Upper lobe of left lung (tissue), 6 donors: Measurements from ENCODE around the gene PPP3R1. TPM values are rescaled to one million over a fixed set of nuclear protein-coding genes. Genes with fewer than 3 reads are reported as not detected.
A peak's percentile ranks its signal among the peaks of the same experiment; 100 is the strongest.

ENCODE experiments used
- ATAC-seq, 2 donors: fragments of 200-7000 bp; cut with Tn5 transposase; one replicate each; pipeline ENCODE4 v1.9.1; 2022; ENCODE audit warnings: mild to moderate bottlenecking in 2 of 2, moderate library complexity in 2 of 2; ENCODE audit not compliant: low FRiP score in 2 of 2
- DNase-seq, 2 donors: peaks; one replicate each; pipeline ENCODE4 v3.0.0-alpha.2; 2019 to 2020
- H3K27ac ChIP-seq, 4 donors: fragments of 200-600 bp; sonication (generic); one replicate each; pipeline ENCODE4 v1.5.1; 2016 to 2019
- H3K27me3 ChIP-seq, 4 donors: fragments of 200-600 bp; sonication (generic); one replicate each; pipeline ENCODE4 v1.5.1; 2017 to 2019
- H3K36me3 ChIP-seq, 4 donors: fragments of 200-600 bp; sonication (generic); one replicate each; pipeline ENCODE4 v1.5.1; 2016 to 2019
- H3K4me1 ChIP-seq, 4 donors: fragments of 200-600 bp; sonication (generic); one replicate each; pipeline ENCODE4 v1.5.1; 2018 to 2019
- H3K4me3 ChIP-seq, 4 donors: fragments of 200-600 bp; sonication (generic); one replicate each; pipeline ENCODE4 v1.5.1; 2017 to 2019; ENCODE audit warnings: mild to moderate bottlenecking in 2 of 4, moderate library complexity in 1 of 4
- H3K9me3 ChIP-seq, 4 donors: fragments of 200-600 bp; sonication (generic); one replicate each; pipeline ENCODE4 v1.5.1; 2018 to 2019
- EP300 ChIP-seq, 4 donors: sonication (generic); formaldehyde crosslinking; IDR thresholded peaks; one replicate each; pipeline ENCODE4 v1.5.1; 2017; ENCODE audit warnings: antibody characterized with exemption in 4 of 4, control low read depth in 2 of 4
- POLR2A ChIP-seq, 4 donors: fragments of 450-650 bp; IDR thresholded peaks; one replicate each; pipeline ENCODE4 v1.5.1; 2016 to 2017; ENCODE audit warnings: antibody characterized with exemption in 4 of 4, mild to moderate bottlenecking in 2 of 4
- POLR2AphosphoS5 ChIP-seq, 2 donors: sonication (generic); formaldehyde crosslinking; IDR thresholded peaks; one replicate each; pipeline ENCODE4 v1.5.1; 2017; ENCODE audit warnings: antibody characterized with exemption in 2 of 2
- WGBS, 2 donors: methylation state at CpG; one replicate each; pipeline ENCODE4 v1.1.5; 2017 to 2018; 5-methylcytosine and 5-hydroxymethylcytosine counted together
- total RNA-seq, 6 donors: library from RNA; depleted of rRNA in 4 of 6; stranded (reverse); fragments of >200 nt in 4 of 6; gene quantifications; one replicate each; pipeline versions ENCODE4 v1.1.0 to v1.2.1, GENCODE V29; 2016 to 2021
- TF ChIP-seq, protein P1 (sequence below), 6 experiments: fragments of 450-650 bp in 4 of 6; fragments of 200-600 bp in 2 of 6; sonication (generic) in 2 of 6; IDR thresholded peaks; one replicate each; pipeline ENCODE4 v1.5.1; 2016 to 2019; ENCODE audit warnings: antibody characterized with exemption in 6 of 6
- donor health status: DM: no; HTN: no; CAD: no; lungs with moderate emphysema.
- donor health status: DM: no; HTN: yes; CAD: no; lungs with severe emphysema.

The PPP3R1 gene
- total RNA-seq, 6 donors from 2014 or later = 14.7 to 56.6 (median 45.4) TPM

DNA sequence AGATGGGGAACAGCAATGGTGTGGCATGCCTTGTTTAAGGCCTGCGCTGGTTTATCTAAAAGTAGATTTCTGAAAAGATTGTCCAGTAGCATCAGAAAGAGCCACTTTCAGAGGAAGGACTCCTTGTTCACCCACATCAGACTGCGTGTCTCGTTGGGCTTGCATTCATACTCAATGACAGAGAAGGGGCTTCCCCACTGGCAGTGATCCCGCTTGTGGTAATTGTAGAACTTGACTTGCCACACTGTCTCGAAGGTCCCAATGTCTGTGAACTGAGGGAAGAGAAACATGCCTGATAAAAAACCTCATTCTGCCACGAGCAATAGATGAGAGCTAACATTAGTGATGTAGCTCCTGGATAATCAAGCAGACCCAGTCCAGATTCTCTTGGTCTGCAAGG, 41.4 kb upstream of the PPP3R1 start:
- no peak overlapping the region for H3K4me3 ChIP-seq
- no peaks in the 10 kb centered on the region for H3K9me3 ChIP-seq
- H3K27ac ChIP-seq = no peak overlapping the region
- no peak for ATAC-seq
- no peaks in the 10 kb centered on the region for H3K27me3 ChIP-seq
- TF ChIP-seq, protein P1, sequence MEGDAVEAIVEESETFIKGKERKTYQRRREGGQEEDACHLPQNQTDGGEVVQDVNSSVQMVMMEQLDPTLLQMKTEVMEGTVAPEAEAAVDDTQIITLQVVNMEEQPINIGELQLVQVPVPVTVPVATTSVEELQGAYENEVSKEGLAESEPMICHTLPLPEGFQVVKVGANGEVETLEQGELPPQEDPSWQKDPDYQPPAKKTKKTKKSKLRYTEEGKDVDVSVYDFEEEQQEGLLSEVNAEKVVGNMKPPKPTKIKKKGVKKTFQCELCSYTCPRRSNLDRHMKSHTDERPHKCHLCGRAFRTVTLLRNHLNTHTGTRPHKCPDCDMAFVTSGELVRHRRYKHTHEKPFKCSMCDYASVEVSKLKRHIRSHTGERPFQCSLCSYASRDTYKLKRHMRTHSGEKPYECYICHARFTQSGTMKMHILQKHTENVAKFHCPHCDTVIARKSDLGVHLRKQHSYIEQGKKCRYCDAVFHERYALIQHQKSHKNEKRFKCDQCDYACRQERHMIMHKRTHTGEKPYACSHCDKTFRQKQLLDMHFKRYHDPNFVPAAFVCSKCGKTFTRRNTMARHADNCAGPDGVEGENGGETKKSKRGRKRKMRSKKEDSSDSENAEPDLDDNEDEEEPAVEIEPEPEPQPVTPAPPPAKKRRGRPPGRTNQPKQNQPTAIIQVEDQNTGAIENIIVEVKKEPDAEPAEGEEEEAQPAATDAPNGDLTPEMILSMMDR (IDR thresholded peaks at IDR 0.05) = no peak
- TF ChIP-seq EP300 (IDR thresholded peaks at IDR 0.05) (no peak), POLR2A (IDR thresholded peaks at IDR 0.05) (no peak), POLR2AphosphoS5 (IDR thresholded peaks at IDR 0.05) (no peak)
- WGBS, 2 donors = 69 to 81% methylated on average over 6 of the region's 6 CpGs
- no peak for DNase-seq
- H3K36me3 ChIP-seq = no peaks in the 10 kb centered on the region
- peaks cover 0 to 17% (median 5%) of the 10 kb centered on the region in 4 donors for H3K4me1 ChIP-seq

DNA sequence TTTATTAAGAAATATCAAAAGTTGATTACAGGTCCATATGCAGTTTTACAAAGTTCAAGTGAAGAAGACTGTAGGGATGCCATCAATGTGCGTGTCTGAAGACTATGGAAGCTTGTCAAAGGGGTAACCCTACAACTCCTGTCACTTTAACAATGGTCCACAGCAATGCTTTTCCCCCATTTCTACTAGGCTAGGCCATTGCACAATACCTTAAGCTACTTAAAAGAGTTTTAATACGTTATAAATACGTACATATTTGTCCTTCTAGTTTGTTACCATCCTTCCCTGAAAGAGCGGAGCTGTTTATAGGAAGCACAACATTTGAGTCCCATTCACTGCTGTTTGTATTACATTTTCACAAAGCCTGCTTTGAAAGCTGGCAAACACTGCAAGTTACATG, 40.7 kb upstream of the PPP3R1 start:
- no peak for ATAC-seq
- 76 to 77% methylated on average over 4 of the region's 4 CpGs for WGBS, 2 donors
- Histone ChIP-seq H3K4me3 (no peak overlapping the region), H3K36me3 (no peaks in the 10 kb centered on the region), H3K4me1 (peaks cover 0 to 17% (median 10%) of the 10 kb centered on the region in 4 donors), H3K27ac (no peak overlapping the region), H3K27me3 (no peaks in the 10 kb centered on the region), H3K9me3 (no peaks in the 10 kb centered on the region)
- TF ChIP-seq POLR2AphosphoS5 (IDR thresholded peaks at IDR 0.05) = no peak
- no peak for TF ChIP-seq POLR2A (IDR thresholded peaks at IDR 0.05)
- TF ChIP-seq, protein P1 (IDR thresholded peaks at IDR 0.05) = no peak
- TF ChIP-seq EP300 (IDR thresholded peaks at IDR 0.05) = no peak
- no peak for DNase-seq

DNA sequence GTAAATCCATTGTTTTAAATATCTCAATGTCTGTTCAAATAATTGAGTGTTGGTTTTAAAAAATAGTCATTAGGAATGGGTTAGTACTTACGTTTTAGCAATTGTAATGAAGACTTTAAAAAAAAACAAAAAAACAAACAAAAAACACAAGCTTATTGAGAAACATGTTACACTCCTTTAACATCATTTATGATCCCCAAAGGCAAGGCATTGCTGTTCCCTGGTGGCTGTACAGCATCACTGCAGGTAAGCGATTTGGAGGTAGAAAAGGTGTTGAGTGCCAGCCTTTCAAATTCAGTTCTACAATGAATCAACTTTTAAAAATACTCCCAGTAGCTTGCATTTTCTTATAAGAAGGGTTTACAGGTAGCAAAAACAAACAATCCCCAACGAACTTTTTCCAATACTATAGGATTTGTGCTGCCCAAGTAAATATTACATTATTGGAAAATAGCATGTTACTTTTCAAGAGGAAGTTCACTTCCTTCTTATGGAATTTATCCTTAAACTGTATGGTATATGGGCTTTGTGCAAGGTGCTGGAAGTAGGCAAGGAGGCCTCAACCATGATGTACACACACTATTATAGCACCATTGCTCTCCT, 39.9 kb upstream of the PPP3R1 start:
- ATAC-seq (no peak), DNase-seq (no peak)
- TF ChIP-seq POLR2A (IDR thresholded peaks at IDR 0.05) (no peak), POLR2AphosphoS5 (IDR thresholded peaks at IDR 0.05) (no peak), EP300 (IDR thresholded peaks at IDR 0.05) (no peak)
- TF ChIP-seq, protein P1 (IDR thresholded peaks at IDR 0.05) = peak; percentile 22 to 73 (median 62)
- Histone ChIP-seq H3K27ac (no peak overlapping the region), H3K27me3 (no peaks in the 10 kb centered on the region), H3K9me3 (no peaks in the 10 kb centered on the region), H3K4me3 (no peak overlapping the region), H3K4me1 (peaks cover 5 to 23% (median 15%) of the 10 kb centered on the region in 4 donors), H3K36me3 (no peaks in the 10 kb centered on the region)
- 45 to 56% methylated on average over 3 of the region's 3 CpGs for WGBS, 2 donors

DNA sequence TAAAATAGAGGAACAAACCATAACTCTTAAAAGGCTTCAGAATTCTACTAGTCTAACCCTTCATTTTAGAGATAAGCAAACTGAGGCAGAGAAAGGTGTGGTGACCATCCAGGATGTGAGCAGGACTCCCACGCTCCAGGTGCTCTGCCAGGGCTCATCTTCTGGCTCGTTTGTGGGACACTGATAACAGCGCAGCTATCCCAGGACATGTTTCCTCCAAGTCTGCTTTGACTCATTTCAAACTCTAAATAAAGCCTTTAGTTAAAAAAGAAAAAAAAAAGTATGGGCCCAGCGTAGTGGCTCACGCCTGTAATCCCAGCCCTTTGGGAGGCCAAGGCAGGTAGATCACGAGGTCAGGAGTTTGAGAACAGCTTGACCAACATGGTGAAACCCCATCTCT, 39.0 kb upstream of the PPP3R1 start:
- no peaks in the 10 kb centered on the region for H3K36me3 ChIP-seq
- no peak overlapping the region for H3K4me3 ChIP-seq
- WGBS, 2 donors = 72 to 75% methylated on average over 6 of the region's 6 CpGs
- DNase-seq (no peak), ATAC-seq (no peak)
- H3K9me3 ChIP-seq = no peaks in the 10 kb centered on the region
- TF ChIP-seq, protein P1 (IDR thresholded peaks at IDR 0.05) = no peak
- TF ChIP-seq POLR2A (IDR thresholded peaks at IDR 0.05) = no peak
- TF ChIP-seq POLR2AphosphoS5 (IDR thresholded peaks at IDR 0.05) = no peak
- TF ChIP-seq EP300 (IDR thresholded peaks at IDR 0.05) = no peak
- H3K27ac ChIP-seq = no peak overlapping the region
- H3K4me1 ChIP-seq = peaks cover 5 to 23% (median 16%) of the 10 kb centered on the region in 4 donors
- no peaks in the 10 kb centered on the region for H3K27me3 ChIP-seq

- DNase-seq (no peak), ATAC-seq (peak in 1 of 2 donors; percentile 16)
- Histone ChIP-seq H3K36me3 (no peaks in the 10 kb centered on the region), H3K4me3 (no peak overlapping the region), H3K27ac (peak overlapping the region in 1 of 4 donors; percentile 13), H3K4me1 (peaks cover 5 to 23% (median 16%) of the 10 kb centered on the region in 4 donors), H3K27me3 (no peaks in the 10 kb centered on the region), H3K9me3 (no peaks in the 10 kb centered on the region)
- WGBS, 2 donors = 35% methylated on average over 5 of the region's 5 CpGs
- TF ChIP-seq, protein P1 (IDR thresholded peaks at IDR 0.05) = no peak
- TF ChIP-seq POLR2A (IDR thresholded peaks at IDR 0.05) (no peak), EP300 (IDR thresholded peaks at IDR 0.05) (no peak)
Observed at GRCh38 chr2:68290901-68291300, 38.6 kb upstream of the PPP3R1 start.
